ENCODE results near the gene ACOT13. TPM values are rescaled to one million over a fixed set of nuclear protein-coding genes. Genes with fewer than 3 reads are reported as not detected.
"Not testable (repeated sequence)": the region's sequence is repeated elsewhere in the genome, so short reads cannot be mapped to it uniquely, and the experiment has no call there.

ACOT13 gene
- total RNA-seq, 2 experiments from 2014 or later: 1.5 TPM

GRCh38 chr6:24723270-24723669 is 56.4 kb downstream of the ACOT13 start:
- Histone ChIP-seq H3K4me1 (ENCODE audit: insufficient read depth, low read length) (peaks cover 15% of the 10 kb centered on the region), H3K4me3 (ENCODE audit: low read length) (no peak overlapping the region), H3K27ac (ENCODE audit: low read depth in 1 of 2, low read length in 2 of 2) (no peak overlapping the region), H3K36me3 (ENCODE audit: insufficient read depth, low read length) (peaks cover 5% of the 10 kb centered on the region), H3K27me3 (ENCODE audit: control insufficient read depth in 1 of 2, insufficient read depth in 2 of 2, low read length in 2 of 2) (no peaks in the 10 kb centered on the region), H3K9me3 (ENCODE audit: control insufficient read depth in 1 of 2, insufficient read depth in 1 of 2, low read length in 2 of 2) (no peaks in the 10 kb centered on the region)
- ChIA-PET CTCF (interaction anchor here (1.1 to 2.1 kb wide), 2 partner anchors 56 to 142 kb away, joined by 3 to 11 read pairs; partner anchors contain the start of genes ACOT13 and TDP2), POLR2A (interaction anchor here (0.6 to 2.5 kb wide), 4 partner anchors 52 to 264 kb away, joined by 3 to 33 read pairs (median 4); partner anchors contain the start of genes ACOT13, GMNN and TDP2)
- no peak for TF ChIP-seq CTCF (IDR thresholded peaks at IDR 0.05)
- ATAC-seq (ENCODE audit: poor library complexity) (no peak), DNase-seq (no peak)
- Mint-ChIP-seq H3K27ac (peak overlapping the region; percentile 59), H3K4me1 (ENCODE audit: low read depth) (peaks cover 26% of the 10 kb centered on the region), H3K27me3 (peaks cover 7% of the 10 kb centered on the region), H3K4me3 (peak overlapping the region; percentile 35), H3K36me3 (ENCODE audit: low read depth) (peaks cover 31% of the 10 kb centered on the region), H3K9me3 (no peaks in the 10 kb centered on the region)
- intact Hi-C loops (cut with DNase I, micrococcal nuclease): loop anchor here in 1 of 2 experiments (5.0 kb wide), 1 partner anchor 294 kb away; no protein-coding TSS in a partner anchor

DNA sequence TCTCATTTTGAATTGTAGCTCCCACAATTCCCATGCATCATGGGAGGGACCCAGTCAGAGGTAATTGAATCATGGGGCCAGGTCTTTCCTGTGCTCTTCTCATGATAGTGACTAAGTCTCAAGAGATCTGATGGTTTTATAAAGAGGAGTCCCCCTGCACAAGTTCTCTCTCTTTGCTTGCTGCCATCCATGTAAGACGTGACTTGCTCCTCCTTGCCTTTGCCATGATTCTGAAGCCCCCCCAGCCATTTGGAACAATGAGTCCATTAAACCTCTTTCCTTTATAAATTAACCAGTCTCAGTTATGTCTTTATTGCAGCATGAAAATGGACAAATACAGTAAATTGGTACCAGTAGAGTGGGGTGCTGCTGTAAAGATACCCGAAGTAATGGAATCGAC is 63.8 kb downstream of the ACOT13 start:
- H3K27ac ChIP-seq (ENCODE audit: low read depth in 1 of 2, low read length in 2 of 2); H3K4me3 Mint-ChIP-seq; intact Hi-C loops (cut with DNase I, micrococcal nuclease); H3K36me3 ChIP-seq (ENCODE audit: insufficient read depth, low read length); H3K27ac Mint-ChIP-seq; H3K4me3 ChIP-seq (ENCODE audit: low read length); H3K4me1 Mint-ChIP-seq (ENCODE audit: low read depth); H3K36me3 Mint-ChIP-seq (ENCODE audit: low read depth); ATAC-seq (ENCODE audit: poor library complexity); H3K4me1 ChIP-seq (ENCODE audit: insufficient read depth, low read length); DNase-seq; H3K27me3 ChIP-seq (ENCODE audit: control insufficient read depth in 1 of 2, insufficient read depth in 2 of 2, low read length in 2 of 2); POLR2A ChIA-PET: not testable (repeated sequence)
- peaks cover 10% of the 10 kb centered on the region in 2 experiments for H3K9me3 ChIP-seq (ENCODE audit: control insufficient read depth in 1 of 2, insufficient read depth in 1 of 2, low read length in 2 of 2)
- peaks cover 17% of the 10 kb centered on the region for H3K27me3 Mint-ChIP-seq
- H3K9me3 Mint-ChIP-seq: peaks cover 10% of the 10 kb centered on the region
- CTCF ChIA-PET: interaction anchor here (2.3 kb wide), 1 partner anchor 150 kb away, joined by 5 read pairs; no protein-coding TSS in a partner anchor

DNA sequence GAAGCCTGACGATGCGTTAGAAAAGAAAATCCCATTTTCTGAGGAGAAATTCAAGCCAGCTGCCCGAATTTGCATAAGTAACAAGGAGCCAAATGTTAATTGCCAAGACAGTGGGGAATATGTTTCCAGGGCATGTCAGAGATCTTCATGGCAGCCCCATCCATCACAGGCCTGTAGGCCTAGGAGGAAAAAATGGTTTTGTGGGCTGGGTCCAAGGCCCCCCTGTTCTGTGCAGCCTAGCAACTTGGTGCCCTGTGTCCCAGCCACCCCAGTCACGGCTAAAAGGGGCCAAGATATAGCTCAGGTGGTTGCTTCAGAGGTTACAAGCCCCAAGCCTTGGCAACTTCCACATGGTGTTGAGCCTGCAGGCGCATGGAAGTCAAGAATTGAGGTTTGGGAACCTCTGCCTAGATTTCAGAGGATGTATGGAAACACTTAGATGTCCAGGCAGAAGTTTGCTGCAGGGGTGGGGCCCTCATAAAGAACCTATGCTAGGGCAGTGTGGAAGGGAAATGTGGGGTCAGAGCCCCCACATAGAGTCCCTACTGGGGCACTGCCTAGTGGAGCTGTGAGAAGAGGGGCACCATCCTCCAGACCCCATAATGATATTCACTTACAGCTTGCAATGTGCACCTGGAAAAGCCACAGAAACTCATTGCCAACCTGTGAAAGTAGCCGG is 64.7 kb downstream of the ACOT13 start:
- H3K4me1 Mint-ChIP-seq (ENCODE audit: low read depth); intact Hi-C loops (cut with DNase I, micrococcal nuclease); DNase-seq; H3K27ac ChIP-seq (ENCODE audit: low read depth in 1 of 2, low read length in 2 of 2); H3K4me3 ChIP-seq (ENCODE audit: low read length); H3K27me3 ChIP-seq (ENCODE audit: control insufficient read depth in 1 of 2, insufficient read depth in 2 of 2, low read length in 2 of 2); POLR2A ChIA-PET; H3K27ac Mint-ChIP-seq; H3K4me1 ChIP-seq (ENCODE audit: insufficient read depth, low read length); H3K36me3 Mint-ChIP-seq (ENCODE audit: low read depth); ATAC-seq (ENCODE audit: poor library complexity); H3K4me3 Mint-ChIP-seq; H3K36me3 ChIP-seq (ENCODE audit: insufficient read depth, low read length); CTCF ChIA-PET: not testable (repeated sequence)
- H3K27me3 Mint-ChIP-seq: peaks cover 17% of the 10 kb centered on the region
- H3K9me3 ChIP-seq (ENCODE audit: control insufficient read depth in 1 of 2, insufficient read depth in 1 of 2, low read length in 2 of 2): peaks cover 10% of the 10 kb centered on the region in 2 experiments
- H3K9me3 Mint-ChIP-seq: peaks cover 10% of the 10 kb centered on the region

- H3K9me3 ChIP-seq (ENCODE audit: control insufficient read depth in 1 of 2, insufficient read depth in 1 of 2, low read length in 2 of 2): peaks cover 10% of the 10 kb centered on the region in 2 experiments
- H3K4me3 Mint-ChIP-seq: no peak overlapping the region
- H3K4me3 ChIP-seq (ENCODE audit: low read length): no peak overlapping the region
- H3K27me3 ChIP-seq (ENCODE audit: control insufficient read depth in 1 of 2, insufficient read depth in 2 of 2, low read length in 2 of 2): no peaks in the 10 kb centered on the region
- CTCF ChIA-PET: no interaction called here
- peaks cover 5% of the 10 kb centered on the region for H3K27me3 Mint-ChIP-seq
- no peak for TF ChIP-seq CTCF (IDR thresholded peaks at IDR 0.05)
- intact Hi-C loops (cut with DNase I, micrococcal nuclease): no loop called here
- peaks cover 7% of the 10 kb centered on the region for H3K36me3 Mint-ChIP-seq (ENCODE audit: low read depth)
- no peak overlapping the region for H3K27ac ChIP-seq (ENCODE audit: low read depth in 1 of 2, low read length in 2 of 2)
- H3K36me3 ChIP-seq (ENCODE audit: insufficient read depth, low read length): no peaks in the 10 kb centered on the region
- H3K4me1 Mint-ChIP-seq (ENCODE audit: low read depth): no peaks in the 10 kb centered on the region
- no peak overlapping the region for H3K27ac Mint-ChIP-seq
- DNase-seq: no peak
- ATAC-seq (ENCODE audit: poor library complexity): no peak
- H3K9me3 Mint-ChIP-seq: peaks cover 10% of the 10 kb centered on the region
- POLR2A ChIA-PET: no interaction called here
- H3K4me1 ChIP-seq (ENCODE audit: insufficient read depth, low read length): no peaks in the 10 kb centered on the region
Observed at GRCh38 chr6:24734166-24734565, 67.3 kb downstream of the ACOT13 start.

DNA sequence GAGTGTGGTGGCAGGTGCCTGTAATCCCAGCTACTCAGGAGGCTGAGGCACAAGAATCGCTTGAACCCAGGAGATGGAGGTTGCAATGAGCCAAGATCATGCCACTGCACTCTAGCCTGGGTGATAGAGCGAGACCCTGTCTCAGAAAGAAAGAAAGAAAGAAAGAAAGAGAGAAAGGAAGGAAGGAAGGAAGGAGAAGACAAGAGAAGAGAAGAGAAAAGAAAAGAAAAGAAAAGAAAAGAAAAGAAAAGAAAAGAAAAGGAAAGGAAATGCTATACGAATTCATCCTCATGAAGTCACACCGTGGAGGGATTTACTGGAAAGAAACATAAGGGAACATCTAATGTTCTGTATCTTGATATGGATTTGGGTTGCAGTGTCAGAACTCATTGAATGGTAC is 67.8 kb downstream of the ACOT13 start:
- H3K27ac Mint-ChIP-seq; H3K27me3 ChIP-seq (ENCODE audit: control insufficient read depth in 1 of 2, insufficient read depth in 2 of 2, low read length in 2 of 2); intact Hi-C loops (cut with DNase I, micrococcal nuclease); DNase-seq; ATAC-seq (ENCODE audit: poor library complexity); H3K36me3 Mint-ChIP-seq (ENCODE audit: low read depth); H3K36me3 ChIP-seq (ENCODE audit: insufficient read depth, low read length); H3K4me1 Mint-ChIP-seq (ENCODE audit: low read depth); H3K27ac ChIP-seq (ENCODE audit: low read depth in 1 of 2, low read length in 2 of 2); H3K4me3 Mint-ChIP-seq; H3K4me3 ChIP-seq (ENCODE audit: low read length); H3K27me3 Mint-ChIP-seq; CTCF ChIA-PET; H3K4me1 ChIP-seq (ENCODE audit: insufficient read depth, low read length): not testable (repeated sequence)
- peaks cover 10% of the 10 kb centered on the region in 2 experiments for H3K9me3 ChIP-seq (ENCODE audit: control insufficient read depth in 1 of 2, insufficient read depth in 1 of 2, low read length in 2 of 2)
- peaks cover 10% of the 10 kb centered on the region for H3K9me3 Mint-ChIP-seq
- POLR2A ChIA-PET: interaction anchor here (0.9 kb wide), 1 partner anchor 13 kb away, joined by 7 read pairs; no protein-coding TSS in a partner anchor
